DND-41 (cell line): ENCODE data around the gene HSH2D.

Experiments used
- CTCF ChIP-seq: IDR thresholded peaks from 2 replicates; pipeline ENCODE4 v1.5.1; 2012; ENCODE audit warnings: borderline replicate concordance, low read length, moderate library complexity, mild to moderate bottlenecking; ENCODE audit not compliant: poor library complexity, severe bottlenecking; ENCODE audit errors: extremely low read depth
- EZH2 ChIP-seq: IDR thresholded peaks from 3 replicates; pipeline ENCODE4 v1.6.1; 2012; ENCODE audit warnings: borderline replicate concordance, low read depth, mild to moderate bottlenecking, moderate library complexity, low read length, inconsistent platforms; ENCODE audit not compliant: severe bottlenecking

- TF ChIP-seq CTCF (no peak), EZH2 (no peak)
Measured at GRCh38 chr19:16111909-16112752, 31.4 kb upstream of the HSH2D start.
